T-helper 1 cell (primary cell): ENCODE measurements around the gene PARP4.
A peak's percentile ranks its signal among the peaks of the same experiment; 100 is the strongest.
"Not testable (repeated sequence)": the region's sequence is repeated elsewhere in the genome, so short reads cannot be mapped to it uniquely, and the experiment has no call there.

ENCODE experiments used
- DNase-seq, 5 donors: peaks; one replicate each; pipeline ENCODE4 v3.0.0-alpha.2; 2012 to 2020

The PARP4 gene

GRCh38 chr13:24505756-24506155 is 6.8 kb downstream of the PARP4 start:
- no peak for DNase-seq

- no peak for DNase-seq
These were observed 7.3 kb downstream of the PARP4 start for GRCh38 chr13:24505256-24505655.

GRCh38 chr13:24503379-24503696 is 9.2 kb downstream of the PARP4 start:
- DNase-seq: no peak

- no peak for DNase-seq
These were observed 9.8 kb downstream of the PARP4 start for GRCh38 chr13:24502533-24503378.

GRCh38 chr13:24500977-24501376 is 11.6 kb downstream of the PARP4 start:
- no peak for DNase-seq

GRCh38 chr13:24497742-24498141 is 14.8 kb downstream of the PARP4 start:
- DNase-seq: no peak

- not testable (repeated sequence) for DNase-seq
These were observed 16.3 kb downstream of the PARP4 start for GRCh38 chr13:24496295-24496694.

GRCh38 chr13:24495151-24495729 is 17.3 kb downstream of the PARP4 start:
- no peak for DNase-seq

- no peak for DNase-seq
These were observed 19.2 kb downstream of the PARP4 start for GRCh38 chr13:24493356-24493755.

- no peak for DNase-seq
These were observed 20.7 kb downstream of the PARP4 start for GRCh38 chr13:24491845-24492244.

- no peak for DNase-seq
These were observed 22.9 kb downstream of the PARP4 start for GRCh38 chr13:24489721-24490120.

- DNase-seq: not testable (repeated sequence)
These were observed 24.5 kb downstream of the PARP4 start for GRCh38 chr13:24488092-24488491.

GRCh38 chr13:24486017-24486657 is 26.4 kb downstream of the PARP4 start:
- not testable (repeated sequence) for DNase-seq

- DNase-seq: no peak
These were observed 38.9 kb downstream of the PARP4 start for GRCh38 chr13:24473686-24474085.

- DNase-seq: not testable (repeated sequence)
These were observed 40.4 kb downstream of the PARP4 start for GRCh38 chr13:24472129-24472528.

- DNase-seq: no peak
These were observed 49.5 kb downstream of the PARP4 start for GRCh38 chr13:24463078-24463477.

- no peak for DNase-seq
These were observed 52.3 kb downstream of the PARP4 start for GRCh38 chr13:24460256-24460655.

- DNase-seq: no peak
These were observed 52.9 kb downstream of the PARP4 start for GRCh38 chr13:24459726-24460125.

- DNase-seq: peak in 1 of 5 donors; percentile 74
These were observed 53.3 kb downstream of the PARP4 start for GRCh38 chr13:24459234-24459633.

GRCh38 chr13:24458736-24459135 is 53.8 kb downstream of the PARP4 start:
- no peak for DNase-seq

GRCh38 chr13:24456396-24456795 is 56.2 kb downstream of the PARP4 start:
- no peak for DNase-seq

GRCh38 chr13:24454056-24454455 is 58.5 kb downstream of the PARP4 start:
- DNase-seq: no peak

- DNase-seq: no peak
These were observed 60.5 kb downstream of the PARP4 start for GRCh38 chr13:24452044-24452443.

- DNase-seq: no peak
These were observed 62.0 kb downstream of the PARP4 start for GRCh38 chr13:24450530-24450929.
